ENCODE data around the gene RBM33. TPM values are rescaled to one million over a fixed set of nuclear protein-coding genes. Genes with fewer than 3 reads are reported as not detected.

Gene RBM33
- total RNA-seq, 2 experiments from 2014 or later: 81.4 to 85.6 TPM

- Mint-ChIP-seq H3K9me3 (ENCODE audit: insufficient read depth) (no peaks in the 10 kb centered on the region), H3K4me3 (no peak overlapping the region), H3K36me3 (ENCODE audit: low read depth) (peaks cover 55% of the 10 kb centered on the region), H3K27ac (no peak overlapping the region), H3K27me3 (ENCODE audit: low read depth) (no peaks in the 10 kb centered on the region), H3K4me1 (ENCODE audit: low read depth) (peaks cover 21% of the 10 kb centered on the region)
- ATAC-seq: no peak
- ChIA-PET POLR2A (no interaction called here), CTCF (interaction anchor here (1.1 kb wide), 1 partner anchor 100 kb away, joined by 3 read pairs; no protein-coding TSS in a partner anchor)
- DNase-seq: no peak
These were observed 54.7 kb downstream of the RBM33 start for GRCh38 chr7:155699180-155699579.

GRCh38 chr7:155700847-155701246 lies 56.4 kb downstream of the RBM33 start:
- Mint-ChIP-seq H3K4me3 (no peak overlapping the region), H3K27me3 (ENCODE audit: low read depth) (no peaks in the 10 kb centered on the region), H3K27ac (no peak overlapping the region), H3K36me3 (ENCODE audit: low read depth) (peaks cover 59% of the 10 kb centered on the region), H3K4me1 (ENCODE audit: low read depth) (peaks cover 17% of the 10 kb centered on the region), H3K9me3 (ENCODE audit: insufficient read depth) (no peaks in the 10 kb centered on the region)
- ChIA-PET POLR2A (interaction anchor here (0.7 kb wide), 1 partner anchor 25 kb away, joined by 3 read pairs; no protein-coding TSS in a partner anchor), CTCF (interaction anchor here (0.6 to 3.5 kb wide), 2 partner anchors 38 to 103 kb away, joined by 3 to 29 read pairs; no protein-coding TSS in a partner anchor)
- ATAC-seq: no peak
- DNase-seq: no peak

- CTCF ChIA-PET: interaction anchor here (0.7 to 3.5 kb wide), 2 partner anchors 9 to 104 kb away, joined by 4 to 29 read pairs; no protein-coding TSS in a partner anchor
- H3K4me1 Mint-ChIP-seq (ENCODE audit: low read depth): peaks cover 13% of the 10 kb centered on the region
- no peaks in the 10 kb centered on the region for H3K27me3 Mint-ChIP-seq (ENCODE audit: low read depth)
- peaks cover 60% of the 10 kb centered on the region for H3K36me3 Mint-ChIP-seq (ENCODE audit: low read depth)
- H3K27ac Mint-ChIP-seq: no peak overlapping the region
- no peak overlapping the region for H3K4me3 Mint-ChIP-seq
- DNase-seq: no peak
- H3K9me3 Mint-ChIP-seq (ENCODE audit: insufficient read depth): no peaks in the 10 kb centered on the region
- POLR2A ChIA-PET: no interaction called here
- ATAC-seq: no peak
These were observed 57.6 kb downstream of the RBM33 start for GRCh38 chr7:155701972-155702544.

- CTCF ChIA-PET: interaction anchor here (0.7 to 3.5 kb wide), 2 partner anchors 10 to 105 kb away, joined by 4 to 29 read pairs; no protein-coding TSS in a partner anchor
- Mint-ChIP-seq H3K27ac (no peak overlapping the region), H3K27me3 (ENCODE audit: low read depth) (no peaks in the 10 kb centered on the region), H3K4me3 (no peak overlapping the region), H3K36me3 (ENCODE audit: low read depth) (peaks cover 58% of the 10 kb centered on the region), H3K4me1 (ENCODE audit: low read depth) (peaks cover 10% of the 10 kb centered on the region), H3K9me3 (ENCODE audit: insufficient read depth) (no peaks in the 10 kb centered on the region)
- DNase-seq (no peak), ATAC-seq (no peak)
- POLR2A ChIA-PET: no interaction called here
These were observed 58.2 kb downstream of the RBM33 start for GRCh38 chr7:155702616-155703015.

GRCh38 chr7:155705623-155706360 lies 61.3 kb downstream of the RBM33 start:
- Mint-ChIP-seq H3K27ac (no peak overlapping the region), H3K4me1 (ENCODE audit: low read depth) (peaks cover 10% of the 10 kb centered on the region), H3K4me3 (no peak overlapping the region), H3K9me3 (ENCODE audit: insufficient read depth) (no peaks in the 10 kb centered on the region), H3K36me3 (ENCODE audit: low read depth) (peaks cover 46% of the 10 kb centered on the region), H3K27me3 (ENCODE audit: low read depth) (no peaks in the 10 kb centered on the region)
- ChIA-PET CTCF (no interaction called here), POLR2A (no interaction called here)
- ATAC-seq: no peak
- no peak for DNase-seq

GRCh38 chr7:155706376-155706775 lies 61.9 kb downstream of the RBM33 start:
- ChIA-PET CTCF (no interaction called here), POLR2A (no interaction called here)
- DNase-seq: no peak
- H3K27me3 Mint-ChIP-seq (ENCODE audit: low read depth): no peaks in the 10 kb centered on the region
- H3K27ac Mint-ChIP-seq: no peak overlapping the region
- no peak overlapping the region for H3K4me3 Mint-ChIP-seq
- peaks cover 47% of the 10 kb centered on the region for H3K36me3 Mint-ChIP-seq (ENCODE audit: low read depth)
- no peak for ATAC-seq
- peaks cover 10% of the 10 kb centered on the region for H3K4me1 Mint-ChIP-seq (ENCODE audit: low read depth)
- no peaks in the 10 kb centered on the region for H3K9me3 Mint-ChIP-seq (ENCODE audit: insufficient read depth)

GRCh38 chr7:155709453-155709852 lies 65.0 kb downstream of the RBM33 start:
- peaks cover 11% of the 10 kb centered on the region for H3K4me1 Mint-ChIP-seq (ENCODE audit: low read depth)
- no peak for DNase-seq
- no peaks in the 10 kb centered on the region for H3K9me3 Mint-ChIP-seq (ENCODE audit: insufficient read depth)
- no peak overlapping the region for H3K27ac Mint-ChIP-seq
- peaks cover 43% of the 10 kb centered on the region for H3K36me3 Mint-ChIP-seq (ENCODE audit: low read depth)
- H3K27me3 Mint-ChIP-seq (ENCODE audit: low read depth): no peaks in the 10 kb centered on the region
- H3K4me3 Mint-ChIP-seq: no peak overlapping the region
- no peak for ATAC-seq
- POLR2A ChIA-PET: no interaction called here
- CTCF ChIA-PET: interaction anchor here (1.8 kb wide), 1 partner anchor 110 kb away, joined by 4 read pairs; no protein-coding TSS in a partner anchor

GRCh38 chr7:155710031-155710430 lies 65.6 kb downstream of the RBM33 start:
- ChIA-PET POLR2A (no interaction called here), CTCF (interaction anchor here (0.6 kb wide), 1 partner anchor 12 kb away, joined by 3 read pairs; no protein-coding TSS in a partner anchor)
- Mint-ChIP-seq H3K27ac (no peak overlapping the region), H3K4me1 (ENCODE audit: low read depth) (peaks cover 11% of the 10 kb centered on the region), H3K27me3 (ENCODE audit: low read depth) (no peaks in the 10 kb centered on the region), H3K9me3 (ENCODE audit: insufficient read depth) (no peaks in the 10 kb centered on the region), H3K4me3 (no peak overlapping the region), H3K36me3 (ENCODE audit: low read depth) (peaks cover 45% of the 10 kb centered on the region)
- no peak for ATAC-seq
- no peak for DNase-seq

- H3K27me3 Mint-ChIP-seq (ENCODE audit: low read depth): no peaks in the 10 kb centered on the region
- H3K4me1 Mint-ChIP-seq (ENCODE audit: low read depth): peaks cover 11% of the 10 kb centered on the region
- no peaks in the 10 kb centered on the region for H3K9me3 Mint-ChIP-seq (ENCODE audit: insufficient read depth)
- no peak overlapping the region for H3K27ac Mint-ChIP-seq
- peaks cover 40% of the 10 kb centered on the region for H3K36me3 Mint-ChIP-seq (ENCODE audit: low read depth)
- DNase-seq (no peak), ATAC-seq (no peak)
- ChIA-PET POLR2A (no interaction called here), CTCF (interaction anchor here (0.6 kb wide), 1 partner anchor 12 kb away, joined by 3 read pairs; no protein-coding TSS in a partner anchor)
- no peak overlapping the region for H3K4me3 Mint-ChIP-seq
These were observed 66.1 kb downstream of the RBM33 start for GRCh38 chr7:155710530-155710929.

- Mint-ChIP-seq H3K27me3 (ENCODE audit: low read depth) (no peaks in the 10 kb centered on the region), H3K4me3 (no peak overlapping the region), H3K9me3 (ENCODE audit: insufficient read depth) (no peaks in the 10 kb centered on the region), H3K27ac (no peak overlapping the region), H3K4me1 (ENCODE audit: low read depth) (peaks cover 11% of the 10 kb centered on the region), H3K36me3 (ENCODE audit: low read depth) (peaks cover 39% of the 10 kb centered on the region)
- no peak for DNase-seq
- CTCF ChIA-PET: no interaction called here
- POLR2A ChIA-PET: no interaction called here
- ATAC-seq: no peak
These were observed 66.6 kb downstream of the RBM33 start for GRCh38 chr7:155711081-155711480.

- Mint-ChIP-seq H3K27me3 (ENCODE audit: low read depth) (no peaks in the 10 kb centered on the region), H3K4me3 (no peak overlapping the region), H3K4me1 (ENCODE audit: low read depth) (peaks cover 11% of the 10 kb centered on the region), H3K9me3 (ENCODE audit: insufficient read depth) (no peaks in the 10 kb centered on the region), H3K27ac (no peak overlapping the region), H3K36me3 (ENCODE audit: low read depth) (peaks cover 43% of the 10 kb centered on the region)
- CTCF ChIA-PET: no interaction called here
- ATAC-seq (no peak), DNase-seq (no peak)
- POLR2A ChIA-PET: no interaction called here
These were observed 68.9 kb downstream of the RBM33 start for GRCh38 chr7:155713384-155713783.

- DNase-seq: no peak
- no peaks in the 10 kb centered on the region for H3K9me3 Mint-ChIP-seq (ENCODE audit: insufficient read depth)
- H3K36me3 Mint-ChIP-seq (ENCODE audit: low read depth): peaks cover 49% of the 10 kb centered on the region
- H3K27me3 Mint-ChIP-seq (ENCODE audit: low read depth): no peaks in the 10 kb centered on the region
- no peak overlapping the region for H3K4me3 Mint-ChIP-seq
- H3K4me1 Mint-ChIP-seq (ENCODE audit: low read depth): peaks cover 11% of the 10 kb centered on the region
- H3K27ac Mint-ChIP-seq: peak overlapping the region; percentile 13
- CTCF ChIA-PET: interaction anchor here (1.2 to 2.3 kb wide), 2 partner anchors 51 to 54 kb away, joined by 3 to 6 read pairs; no protein-coding TSS in a partner anchor
- POLR2A ChIA-PET: no interaction called here
- ATAC-seq: no peak
These were observed 70.2 kb downstream of the RBM33 start for GRCh38 chr7:155714702-155715101.

Data from activated CD8-positive, alpha-beta T cell treated with anti-CD3 and anti-CD28 coated beads, Interleukin-2, amount 10 ng/mL, durations not matched to agents 7 days and 5 days (primary cell).